Putamen (tissue), 1 donor: Measurements from ENCODE around the gene LEPROT.
"Not testable (repeated sequence)": the region's sequence is repeated elsewhere in the genome, so short reads cannot be mapped to it uniquely, and the experiment has no call there.

ENCODE experiments used
- DNase-seq: peaks from one replicate; pipeline ENCODE4 v3.0.0-alpha.2; 2016; ENCODE audit warnings: low spot score

The LEPROT gene, protein sequence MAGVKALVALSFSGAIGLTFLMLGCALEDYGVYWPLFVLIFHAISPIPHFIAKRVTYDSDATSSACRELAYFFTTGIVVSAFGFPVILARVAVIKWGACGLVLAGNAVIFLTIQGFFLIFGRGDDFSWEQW

DNA sequence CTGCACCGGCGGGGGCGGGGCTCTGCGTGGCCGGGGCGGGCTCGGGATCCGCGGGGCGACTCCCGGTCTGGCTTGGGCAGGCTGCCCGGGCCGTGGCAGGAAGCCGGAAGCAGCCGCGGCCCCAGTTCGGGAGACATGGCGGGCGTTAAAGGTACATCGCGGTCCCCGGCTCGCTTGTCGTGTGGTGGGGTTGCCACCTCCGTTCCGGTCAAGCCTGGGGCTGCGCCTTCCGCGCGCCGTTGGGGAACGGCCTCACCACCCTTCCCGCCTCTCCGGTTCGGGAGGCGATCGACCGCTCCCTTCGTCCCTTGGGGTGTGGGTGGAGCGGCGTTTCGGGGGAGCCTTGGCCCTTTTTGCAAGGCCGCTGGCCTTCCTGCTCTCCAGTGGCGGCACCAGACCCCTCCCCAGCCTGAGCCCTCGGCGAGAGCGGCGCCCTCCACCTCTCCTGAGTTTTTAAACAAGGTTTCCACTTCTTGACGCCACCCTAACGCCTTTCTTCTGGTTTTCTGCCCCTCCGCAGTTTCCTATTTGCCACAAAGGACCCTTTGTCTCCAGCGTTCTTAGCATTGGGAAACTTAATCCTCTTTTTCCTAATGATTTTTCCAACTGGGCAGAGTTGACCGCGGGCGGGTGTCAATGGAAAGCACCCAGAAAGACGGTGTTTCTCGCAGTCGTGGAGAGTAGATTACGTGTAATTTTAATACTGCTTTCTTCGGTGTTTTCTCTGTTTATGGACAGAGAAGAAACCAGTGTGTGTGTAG is at the start of gene LEPROT, which contains the start of gene LEPR:
TSS of gene LEPROT (plus strand) at position 79 of the 761 bp plus-strand sequence. CDS start at position 136, 57 bp downstream.
TSS of gene LEPR (plus strand) at position 79 of the 761 bp plus-strand sequence. CDS start 144,898 bp downstream, outside the sequence.
- DNase-seq: no peak

GRCh38 chr1:65371544-65371943 is 48.9 kb upstream of the LEPROT start:
- no peak for DNase-seq

DNA sequence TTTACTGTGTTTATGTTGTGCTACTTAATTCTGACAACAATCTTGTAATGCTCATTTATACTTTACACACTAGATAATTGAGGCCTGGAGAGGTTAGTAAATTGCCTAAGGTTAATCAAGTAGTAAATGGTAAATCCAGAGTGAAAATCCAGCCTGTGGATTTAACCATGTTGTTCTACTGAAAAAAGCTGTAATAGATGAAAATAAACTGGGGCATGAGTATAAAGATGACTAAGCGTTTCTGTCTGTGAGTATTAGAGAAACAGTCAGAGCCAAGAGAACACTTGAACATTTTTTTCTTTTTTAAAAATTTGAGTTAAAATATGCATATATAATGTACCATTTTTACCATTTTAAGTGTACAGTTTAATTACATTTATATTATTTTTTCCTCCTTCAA is 47.9 kb upstream of the LEPROT start:
- no peak for DNase-seq

- DNase-seq: no peak
These were observed 42.8 kb upstream of the LEPROT start for GRCh38 chr1:65377496-65378246.

GRCh38 chr1:65378247-65378946 is 42.1 kb upstream of the LEPROT start:
- no peak for DNase-seq

- not testable (repeated sequence) for DNase-seq
These were observed 36.0 kb upstream of the LEPROT start for GRCh38 chr1:65384426-65384825.

DNA sequence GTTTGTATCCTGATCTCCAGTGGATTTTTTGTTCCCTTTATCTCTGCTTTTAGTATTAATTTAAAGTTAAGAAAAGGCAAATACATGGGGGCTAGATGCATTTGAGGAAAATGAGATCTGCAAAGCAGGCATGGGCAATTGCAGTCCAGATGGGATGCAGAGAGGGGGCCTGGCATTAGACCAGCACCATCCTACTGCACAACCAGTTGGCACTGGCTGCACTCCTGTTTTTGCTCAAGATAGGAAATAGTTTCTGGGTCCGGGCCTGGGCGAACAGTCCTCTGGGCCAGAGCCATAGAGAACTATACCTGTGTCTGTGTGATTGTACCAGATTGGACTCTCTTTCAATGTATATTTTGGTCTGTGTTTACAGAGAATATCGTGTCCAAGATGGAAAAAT is 34.0 kb upstream of the LEPROT start:
- no peak for DNase-seq

GRCh38 chr1:65387821-65388220 is 32.6 kb upstream of the LEPROT start:
- DNase-seq: no peak

DNA sequence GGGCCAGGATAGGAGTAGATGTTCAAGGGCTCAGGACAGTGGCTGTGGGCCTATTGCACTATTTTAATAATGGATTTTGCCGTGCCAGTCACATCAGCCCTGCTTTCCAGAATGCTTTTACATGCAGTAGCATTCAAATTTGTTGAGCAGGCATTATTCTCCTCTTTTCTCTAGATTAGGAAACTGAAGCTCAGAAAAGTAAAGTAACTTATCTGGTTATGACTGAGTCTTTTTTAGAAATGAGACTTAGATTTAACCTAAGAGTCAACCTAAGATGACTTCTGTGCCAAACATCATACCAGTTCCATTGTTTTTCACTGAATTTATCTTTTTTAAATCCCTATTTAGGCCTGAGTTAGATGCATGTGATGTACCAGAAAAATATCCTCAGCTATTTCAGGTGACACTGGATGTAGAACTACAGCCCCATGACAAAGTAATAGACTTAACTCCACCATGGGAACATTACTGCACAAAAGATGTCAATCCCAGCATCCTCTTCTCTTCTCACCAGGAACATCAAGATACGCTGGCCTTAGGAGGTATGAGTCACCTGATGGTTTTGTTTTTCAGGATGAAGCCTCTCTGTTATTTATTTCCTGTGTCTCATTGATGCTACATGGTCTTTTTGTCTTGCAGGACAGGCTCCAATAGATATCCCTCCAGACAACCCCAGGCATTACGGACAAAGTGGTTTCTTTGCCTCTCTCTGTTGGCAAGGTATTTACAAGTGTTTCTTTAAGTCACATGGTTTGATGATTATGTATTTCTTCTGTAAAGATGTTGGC is 31.4 kb upstream of the LEPROT start:
- no peak for DNase-seq

DNA sequence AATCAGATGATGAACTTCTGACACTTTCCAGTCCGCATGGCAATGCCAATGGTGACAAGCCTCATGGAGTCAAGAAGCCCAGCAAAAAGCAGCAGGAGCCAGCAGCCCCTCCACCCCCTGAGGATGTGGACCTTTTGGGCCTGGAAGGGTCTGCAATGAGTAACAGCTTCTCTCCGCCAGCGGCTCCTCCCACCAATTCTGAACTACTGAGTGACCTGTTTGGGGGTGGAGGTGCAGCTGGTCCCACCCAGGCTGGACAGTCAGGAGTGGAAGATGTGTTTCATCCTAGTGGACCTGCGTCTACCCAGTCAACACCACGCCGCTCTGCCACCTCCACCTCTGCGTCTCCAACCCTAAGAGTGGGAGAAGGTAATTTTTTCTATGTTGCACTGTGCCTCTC is 28.0 kb upstream of the LEPROT start:
- no peak for DNase-seq

GRCh38 chr1:65393347-65393746 is 27.1 kb upstream of the LEPROT start:
- DNase-seq: no peak

DNA sequence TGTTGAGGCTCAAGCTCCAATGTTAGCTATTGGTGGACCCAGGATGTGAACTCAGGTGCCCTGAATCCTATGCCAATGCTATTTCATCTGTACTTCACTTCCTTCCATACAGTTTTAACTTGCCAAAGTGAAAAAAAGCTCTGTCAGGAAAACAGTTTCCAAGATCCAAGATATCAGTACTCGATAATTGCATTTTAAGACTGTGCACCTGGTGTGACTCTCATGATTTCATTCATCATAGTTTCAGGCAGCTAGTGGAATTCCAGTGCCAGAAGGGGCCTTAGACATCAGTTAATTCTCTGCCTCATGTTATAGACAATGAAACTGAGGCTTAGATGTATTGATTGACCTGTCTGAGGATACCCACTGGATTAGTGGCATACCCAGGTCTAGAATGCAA is 26.5 kb upstream of the LEPROT start:
- no peak for DNase-seq

DNA sequence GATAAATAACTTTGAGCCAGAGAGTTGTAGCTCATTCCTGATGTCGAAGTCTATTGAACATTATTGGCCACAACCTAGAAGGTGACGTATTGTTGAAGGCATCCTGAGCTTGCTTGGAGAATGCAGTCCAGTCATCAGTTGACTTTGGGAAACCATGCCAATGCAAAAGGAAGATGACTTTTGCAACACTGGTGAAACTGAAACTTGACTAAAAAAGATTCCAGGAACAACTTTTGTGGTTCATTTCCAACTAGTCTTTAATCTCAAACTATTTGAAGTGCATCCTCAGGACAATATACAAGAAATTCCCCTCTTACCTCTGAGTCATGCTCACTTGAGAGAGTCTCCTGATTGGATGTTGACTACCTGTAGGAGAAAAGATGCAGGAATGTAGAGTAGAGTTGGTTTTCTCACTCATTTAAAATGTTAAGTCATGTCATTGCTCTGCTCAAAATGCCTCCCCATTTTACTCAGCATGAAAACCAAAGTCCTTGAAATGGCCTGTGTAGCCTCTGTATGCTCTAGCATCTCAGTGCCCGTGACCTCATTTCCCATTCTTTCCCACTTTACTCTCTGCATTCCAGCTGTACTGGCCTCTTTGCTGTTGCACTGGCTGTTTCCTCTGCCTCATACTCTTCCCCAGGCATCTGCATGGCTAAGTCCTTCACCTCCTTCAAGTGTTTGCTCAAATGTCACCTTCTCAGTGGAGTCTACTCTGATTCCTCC is 24.4 kb upstream of the LEPROT start:
- no peak for DNase-seq

DNA sequence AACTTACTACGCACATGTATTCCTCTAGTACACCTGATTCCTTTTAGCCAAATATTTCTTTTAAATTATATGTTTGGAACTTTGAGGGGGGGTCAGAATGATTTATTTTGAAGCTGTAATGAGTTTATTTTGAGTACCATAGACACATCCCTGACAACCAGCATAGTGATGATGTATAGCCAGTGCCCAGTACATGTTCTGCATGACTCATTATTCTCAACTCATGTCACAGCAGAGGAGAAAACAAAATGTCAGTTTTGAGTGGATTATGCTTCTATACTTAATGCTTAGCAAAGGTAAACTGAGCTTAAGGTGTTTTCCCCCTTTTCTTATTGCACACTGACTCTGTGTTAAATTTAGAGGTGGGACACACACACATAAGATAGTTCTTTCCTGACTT is 22.4 kb upstream of the LEPROT start:
- no peak for DNase-seq

GRCh38 chr1:65399003-65399402 is 21.5 kb upstream of the LEPROT start:
- DNase-seq: no peak

DNA sequence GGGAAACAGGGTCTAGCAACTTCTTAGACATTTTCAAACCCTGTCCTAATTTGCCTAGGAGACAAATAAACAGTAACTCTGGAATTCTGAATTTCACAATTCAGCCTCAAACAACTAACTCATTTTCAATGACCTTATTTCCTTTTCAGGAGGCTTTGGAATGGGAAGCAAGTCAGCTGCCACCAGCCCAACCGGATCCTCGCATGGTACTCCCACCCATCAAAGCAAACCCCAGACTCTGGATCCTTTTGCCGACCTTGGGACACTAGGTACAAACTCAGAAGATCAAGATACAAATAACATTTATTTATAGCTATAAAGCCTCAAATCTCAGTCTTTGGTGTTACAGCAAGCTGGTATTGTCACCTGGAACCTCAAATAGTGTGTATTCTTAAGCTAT is 18.9 kb upstream of the LEPROT start:
- no peak for DNase-seq

DNA sequence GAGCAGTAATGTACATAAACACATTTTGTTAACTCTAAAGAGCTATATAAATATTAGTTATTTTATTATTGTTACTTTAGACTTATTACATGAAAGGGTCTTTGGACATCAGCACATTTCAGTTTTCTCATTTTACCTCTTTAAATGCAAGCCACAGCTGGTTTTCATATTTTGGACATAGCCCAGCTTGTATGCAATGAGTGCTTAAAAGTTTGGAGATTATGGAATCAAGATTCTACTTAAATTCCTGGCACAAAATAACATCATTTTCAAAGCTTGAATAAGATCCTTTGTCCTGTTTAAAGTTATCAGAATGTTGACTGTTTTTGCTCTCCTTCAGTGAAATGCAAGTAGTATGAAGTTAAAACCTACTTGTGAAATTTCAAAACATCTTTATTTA is 15.5 kb upstream of the LEPROT start:
- no peak for DNase-seq

DNA sequence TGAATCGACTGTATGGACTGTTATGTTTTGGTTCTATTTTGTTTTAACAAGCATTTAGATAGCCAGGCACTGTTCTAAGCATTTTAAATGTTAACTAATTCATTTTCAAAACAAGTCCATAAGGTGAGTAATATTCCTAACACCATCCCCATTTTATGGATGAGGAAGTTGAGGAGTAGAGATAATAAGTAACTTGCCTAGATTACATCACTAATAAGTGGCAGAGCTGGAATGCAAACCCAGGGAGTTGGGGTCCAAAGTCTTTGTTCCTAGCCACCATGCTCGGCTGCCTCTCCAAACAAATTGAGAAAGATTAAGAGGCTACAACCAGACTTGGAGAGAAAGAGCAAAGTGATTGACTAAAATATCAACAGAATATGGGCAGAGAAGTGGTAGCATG is 12.6 kb upstream of the LEPROT start:
- no peak for DNase-seq

GRCh38 chr1:65409314-65409713 is 11.2 kb upstream of the LEPROT start:
- no peak for DNase-seq

GRCh38 chr1:65409816-65410326 is 10.6 kb upstream of the LEPROT start:
- DNase-seq: no peak
